ENCODE data around the gene SEL1L3. TPM values are rescaled to one million over a fixed set of nuclear protein-coding genes. Genes with fewer than 3 reads are reported as not detected.

Gene SEL1L3
- total and polyA plus RNA-seq, 4 donors, result 3.3 to 13.1 (median 5.7) TPM

DNA sequence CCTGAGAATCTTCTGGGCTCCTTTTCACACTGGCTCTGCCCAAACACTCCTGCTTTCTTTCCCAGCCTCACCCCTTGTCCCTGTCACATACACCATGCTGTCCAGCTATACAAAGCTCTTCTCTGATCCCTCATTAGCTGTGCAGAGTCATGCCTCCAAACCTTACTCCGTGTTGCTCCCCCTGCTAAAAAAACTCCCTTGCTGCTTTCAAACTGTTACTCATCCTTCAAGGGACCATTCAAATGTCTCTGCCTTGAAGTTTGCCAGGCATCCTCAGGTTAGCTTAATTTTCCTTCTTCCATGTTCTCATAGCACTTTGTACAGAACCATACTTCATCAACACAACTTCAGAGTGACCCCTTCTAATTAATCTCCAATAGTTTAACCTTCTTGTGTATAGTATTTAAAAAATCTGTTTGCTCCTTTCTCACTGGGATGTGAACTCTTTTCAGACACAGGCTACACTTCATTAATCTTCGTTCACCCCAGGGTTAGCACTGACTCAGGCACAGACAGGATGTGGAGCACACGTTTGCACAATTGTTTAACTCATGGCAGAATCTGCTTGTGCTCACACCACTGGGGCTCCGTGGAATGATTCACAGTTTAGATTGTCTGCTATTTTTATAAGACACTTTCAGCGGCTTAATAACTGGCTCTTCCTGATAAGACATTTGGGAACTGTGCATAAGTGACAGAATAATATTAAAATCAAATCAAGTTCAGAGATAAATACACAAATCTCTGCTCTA lies 21.4 kb upstream of the SEL1L3 start:
- no peaks in the 10 kb centered on the region for H3K9me3 ChIP-seq (ENCODE audit: control insufficient read depth in 4 of 4, low read length in 3 of 4)
- no peak overlapping the region for H3K9ac ChIP-seq (ENCODE audit: low read depth in 1 of 2, low read length in 2 of 2)
- WGBS, result 49% methylated on average over 5 of the region's 5 CpGs
- no peaks in the 10 kb centered on the region for H3K36me3 ChIP-seq (ENCODE audit: control insufficient read depth in 4 of 4, insufficient read depth in 3 of 4, low read depth in 1 of 4, low read length in 3 of 4)
- H3K4me1 ChIP-seq (ENCODE audit: control insufficient read depth in 4 of 4, insufficient read depth in 4 of 4, low read length in 3 of 4), result no peaks in the 10 kb centered on the region
- no peak for TF ChIP-seq JUND (IDR thresholded peaks at IDR 0.05)
- TF ChIP-seq GABPA (IDR thresholded peaks at IDR 0.05 in 1 of 2, conservative IDR thresholded peaks at IDR 0.05 in 1 of 2), result no peak
- TF ChIP-seq EGR1 (IDR thresholded peaks at IDR 0.05; ENCODE audit: low read depth in 2 of 2), result no peak
- no peak for TF ChIP-seq NR2F2 (IDR thresholded peaks at IDR 0.05)
- TF ChIP-seq, protein P1, sequence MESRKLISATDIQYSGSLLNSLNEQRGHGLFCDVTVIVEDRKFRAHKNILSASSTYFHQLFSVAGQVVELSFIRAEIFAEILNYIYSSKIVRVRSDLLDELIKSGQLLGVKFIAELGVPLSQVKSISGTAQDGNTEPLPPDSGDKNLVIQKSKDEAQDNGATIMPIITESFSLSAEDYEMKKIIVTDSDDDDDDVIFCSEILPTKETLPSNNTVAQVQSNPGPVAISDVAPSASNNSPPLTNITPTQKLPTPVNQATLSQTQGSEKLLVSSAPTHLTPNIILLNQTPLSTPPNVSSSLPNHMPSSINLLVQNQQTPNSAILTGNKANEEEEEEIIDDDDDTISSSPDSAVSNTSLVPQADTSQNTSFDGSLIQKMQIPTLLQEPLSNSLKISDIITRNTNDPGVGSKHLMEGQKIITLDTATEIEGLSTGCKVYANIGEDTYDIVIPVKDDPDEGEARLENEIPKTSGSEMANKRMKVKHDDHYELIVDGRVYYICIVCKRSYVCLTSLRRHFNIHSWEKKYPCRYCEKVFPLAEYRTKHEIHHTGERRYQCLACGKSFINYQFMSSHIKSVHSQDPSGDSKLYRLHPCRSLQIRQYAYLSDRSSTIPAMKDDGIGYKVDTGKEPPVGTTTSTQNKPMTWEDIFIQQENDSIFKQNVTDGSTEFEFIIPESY (IDR thresholded peaks at IDR 0.05), result no peak
- TF ChIP-seq RXRA (IDR thresholded peaks at IDR 0.05), result no peak
- no peak for TF ChIP-seq RAD21 (IDR thresholded peaks at IDR 0.05)
- no peak for TF ChIP-seq HNF4G (IDR thresholded peaks at IDR 0.05)
- TF ChIP-seq, protein P2, sequence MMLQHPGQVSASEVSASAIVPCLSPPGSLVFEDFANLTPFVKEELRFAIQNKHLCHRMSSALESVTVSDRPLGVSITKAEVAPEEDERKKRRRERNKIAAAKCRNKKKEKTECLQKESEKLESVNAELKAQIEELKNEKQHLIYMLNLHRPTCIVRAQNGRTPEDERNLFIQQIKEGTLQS (IDR thresholded peaks at IDR 0.05), result no peak
- no peak for TF ChIP-seq SP1 (IDR thresholded peaks at IDR 0.05)
- no peak for TF ChIP-seq HNF4A (conservative IDR thresholded peaks at IDR 0.05)
- no peak for TF ChIP-seq FOXA2 (IDR thresholded peaks at IDR 0.05)
- TF ChIP-seq, protein P3, sequence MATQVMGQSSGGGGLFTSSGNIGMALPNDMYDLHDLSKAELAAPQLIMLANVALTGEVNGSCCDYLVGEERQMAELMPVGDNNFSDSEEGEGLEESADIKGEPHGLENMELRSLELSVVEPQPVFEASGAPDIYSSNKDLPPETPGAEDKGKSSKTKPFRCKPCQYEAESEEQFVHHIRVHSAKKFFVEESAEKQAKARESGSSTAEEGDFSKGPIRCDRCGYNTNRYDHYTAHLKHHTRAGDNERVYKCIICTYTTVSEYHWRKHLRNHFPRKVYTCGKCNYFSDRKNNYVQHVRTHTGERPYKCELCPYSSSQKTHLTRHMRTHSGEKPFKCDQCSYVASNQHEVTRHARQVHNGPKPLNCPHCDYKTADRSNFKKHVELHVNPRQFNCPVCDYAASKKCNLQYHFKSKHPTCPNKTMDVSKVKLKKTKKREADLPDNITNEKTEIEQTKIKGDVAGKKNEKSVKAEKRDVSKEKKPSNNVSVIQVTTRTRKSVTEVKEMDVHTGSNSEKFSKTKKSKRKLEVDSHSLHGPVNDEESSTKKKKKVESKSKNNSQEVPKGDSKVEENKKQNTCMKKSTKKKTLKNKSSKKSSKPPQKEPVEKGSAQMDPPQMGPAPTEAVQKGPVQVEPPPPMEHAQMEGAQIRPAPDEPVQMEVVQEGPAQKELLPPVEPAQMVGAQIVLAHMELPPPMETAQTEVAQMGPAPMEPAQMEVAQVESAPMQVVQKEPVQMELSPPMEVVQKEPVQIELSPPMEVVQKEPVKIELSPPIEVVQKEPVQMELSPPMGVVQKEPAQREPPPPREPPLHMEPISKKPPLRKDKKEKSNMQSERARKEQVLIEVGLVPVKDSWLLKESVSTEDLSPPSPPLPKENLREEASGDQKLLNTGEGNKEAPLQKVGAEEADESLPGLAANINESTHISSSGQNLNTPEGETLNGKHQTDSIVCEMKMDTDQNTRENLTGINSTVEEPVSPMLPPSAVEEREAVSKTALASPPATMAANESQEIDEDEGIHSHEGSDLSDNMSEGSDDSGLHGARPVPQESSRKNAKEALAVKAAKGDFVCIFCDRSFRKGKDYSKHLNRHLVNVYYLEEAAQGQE (IDR thresholded peaks at IDR 0.05), result no peak
- TF ChIP-seq, protein P4, sequence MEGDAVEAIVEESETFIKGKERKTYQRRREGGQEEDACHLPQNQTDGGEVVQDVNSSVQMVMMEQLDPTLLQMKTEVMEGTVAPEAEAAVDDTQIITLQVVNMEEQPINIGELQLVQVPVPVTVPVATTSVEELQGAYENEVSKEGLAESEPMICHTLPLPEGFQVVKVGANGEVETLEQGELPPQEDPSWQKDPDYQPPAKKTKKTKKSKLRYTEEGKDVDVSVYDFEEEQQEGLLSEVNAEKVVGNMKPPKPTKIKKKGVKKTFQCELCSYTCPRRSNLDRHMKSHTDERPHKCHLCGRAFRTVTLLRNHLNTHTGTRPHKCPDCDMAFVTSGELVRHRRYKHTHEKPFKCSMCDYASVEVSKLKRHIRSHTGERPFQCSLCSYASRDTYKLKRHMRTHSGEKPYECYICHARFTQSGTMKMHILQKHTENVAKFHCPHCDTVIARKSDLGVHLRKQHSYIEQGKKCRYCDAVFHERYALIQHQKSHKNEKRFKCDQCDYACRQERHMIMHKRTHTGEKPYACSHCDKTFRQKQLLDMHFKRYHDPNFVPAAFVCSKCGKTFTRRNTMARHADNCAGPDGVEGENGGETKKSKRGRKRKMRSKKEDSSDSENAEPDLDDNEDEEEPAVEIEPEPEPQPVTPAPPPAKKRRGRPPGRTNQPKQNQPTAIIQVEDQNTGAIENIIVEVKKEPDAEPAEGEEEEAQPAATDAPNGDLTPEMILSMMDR (IDR thresholded peaks at IDR 0.05; ENCODE audit: low read depth, low read length, missing input control), result no peak
- no peak for TF ChIP-seq TAF1 (conservative IDR thresholded peaks at IDR 0.05)
- TF ChIP-seq YY1 (IDR thresholded peaks at IDR 0.05), result no peak
- TF ChIP-seq FOXA1 (IDR thresholded peaks at IDR 0.05), result no peak
- TF ChIP-seq, protein P5, sequence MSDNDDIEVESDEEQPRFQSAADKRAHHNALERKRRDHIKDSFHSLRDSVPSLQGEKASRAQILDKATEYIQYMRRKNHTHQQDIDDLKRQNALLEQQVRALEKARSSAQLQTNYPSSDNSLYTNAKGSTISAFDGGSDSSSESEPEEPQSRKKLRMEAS (IDR thresholded peaks at IDR 0.05), result no peak
- no peaks in the 10 kb centered on the region for H3K27me3 ChIP-seq (ENCODE audit: control insufficient read depth in 4 of 4, insufficient read depth in 4 of 4, low read length in 3 of 4)
- no peak for DNase-seq (ENCODE audit: low spot score)
- no peak overlapping the region for H3K27ac ChIP-seq (ENCODE audit: low read depth in 1 of 2, low read length in 2 of 2)
- H3K4me3 ChIP-seq (ENCODE audit: low read depth in 1 of 3, low read length in 3 of 3), result no peak overlapping the region
